Karpas-422 (cell line): ENCODE measurements around the gene RBKS. TPM values are rescaled to one million over a fixed set of nuclear protein-coding genes. Genes with fewer than 3 reads are reported as not detected.

ENCODE experiments used
- DNase-seq: peaks from one replicate; pipeline ENCODE4 v3.0.0-alpha.2; 2015
- H2AFZ ChIP-seq: fragments of 200-600 bp; sonication (generic); 2 replicates; pipeline ENCODE4 v1.6.1; 2014; ENCODE audit warnings: antibody characterized with exemption, low read length, mixed read lengths
- H3K27ac ChIP-seq: fragments of 200-600 bp; sonication (generic); 2 replicates; pipeline ENCODE4 v1.5.1; 2014; ENCODE audit warnings: mild to moderate bottlenecking, low read length, moderate library complexity
- H3K27me3 ChIP-seq: fragments of 200-600 bp; sonication (generic); 2 replicates; pipeline ENCODE4 v1.6.1; 2014; ENCODE audit warnings: low read length, mixed read lengths
- H3K36me3 ChIP-seq: fragments of 200-600 bp; sonication (generic); 2 replicates; pipeline ENCODE4 v1.6.1; 2014; ENCODE audit warnings: low read length, mixed read lengths; ENCODE audit not compliant: insufficient read depth
- H3K4me1 ChIP-seq: fragments of 200-600 bp; sonication (generic); 2 replicates; pipeline ENCODE4 v1.6.1; 2014; ENCODE audit warnings: mild to moderate bottlenecking, low read length, mixed read lengths
- H3K4me2 ChIP-seq: fragments of 200-600 bp; sonication (generic); 2 replicates; pipeline ENCODE4 v1.6.1; 2014; ENCODE audit warnings: low read length, low read depth, mild to moderate bottlenecking; ENCODE audit not compliant: poor library complexity, severe bottlenecking
- H3K4me3 ChIP-seq: fragments of 200-600 bp; sonication (generic); 2 replicates; pipeline ENCODE4 v1.5.1; 2014; ENCODE audit warnings: mild to moderate bottlenecking, antibody characterized with exemption, low read length, mixed read lengths
- H3K79me2 ChIP-seq: fragments of 200-600 bp; sonication (generic); 2 replicates; pipeline ENCODE4 v1.6.1; 2014; ENCODE audit warnings: mild to moderate bottlenecking, low read length, mixed read lengths
- H3K9ac ChIP-seq: fragments of 200-600 bp; sonication (generic); 2 replicates; pipeline ENCODE4 v1.6.0; 2014; ENCODE audit warnings: low read length
- H3K9me2 ChIP-seq: fragments of 200-600 bp; sonication (generic), shearing (Covaris generic); replicated peaks from 2 replicates; pipeline ENCODE4 v1.6.0; 2014; ENCODE audit warnings: mild to moderate bottlenecking, low read length, moderate library complexity; ENCODE audit not compliant: insufficient read depth
- H3K9me3 ChIP-seq: fragments of 300-700, 200-600 bp; sonication (generic); 2 replicates; pipeline ENCODE4 v1.6.1; 2014; ENCODE audit warnings: low read length, mixed read lengths
- H4K20me1 ChIP-seq: fragments of 200-600 bp; sonication (generic); 2 replicates; pipeline ENCODE4 v1.6.1; 2014; ENCODE audit warnings: mild to moderate bottlenecking, antibody characterized with exemption, low read length, low read depth; ENCODE audit not compliant: insufficient read depth
- total RNA-seq: library from RNA; depleted of rRNA; stranded (reverse); fragments of >200 nt; shearing (Covaris generic); gene quantifications from 2 replicates; pipeline ENCODE4 v1.2.3, GENCODE V29; 2014; ENCODE audit warnings: low replicate concordance

The RBKS gene
- total RNA-seq, 1 experiment from 2014 or later = 1.6 TPM

GRCh38 chr2:27790796-27791195 is 99.4 kb downstream of the RBKS start:
- Histone ChIP-seq H3K36me3 (no peaks in the 10 kb centered on the region), H3K9ac (no peak overlapping the region), H3K4me2 (no peak overlapping the region), H2AFZ (no peak overlapping the region), H3K4me3 (no peak overlapping the region), H3K27ac (no peak overlapping the region), H3K9me3 (no peaks in the 10 kb centered on the region), H3K9me2 (no peaks in the 10 kb centered on the region), H3K79me2 (no peaks in the 10 kb centered on the region), H4K20me1 (no peaks in the 10 kb centered on the region), H3K4me1 (no peaks in the 10 kb centered on the region), H3K27me3 (no peaks in the 10 kb centered on the region)
- DNase-seq = no peak

DNA sequence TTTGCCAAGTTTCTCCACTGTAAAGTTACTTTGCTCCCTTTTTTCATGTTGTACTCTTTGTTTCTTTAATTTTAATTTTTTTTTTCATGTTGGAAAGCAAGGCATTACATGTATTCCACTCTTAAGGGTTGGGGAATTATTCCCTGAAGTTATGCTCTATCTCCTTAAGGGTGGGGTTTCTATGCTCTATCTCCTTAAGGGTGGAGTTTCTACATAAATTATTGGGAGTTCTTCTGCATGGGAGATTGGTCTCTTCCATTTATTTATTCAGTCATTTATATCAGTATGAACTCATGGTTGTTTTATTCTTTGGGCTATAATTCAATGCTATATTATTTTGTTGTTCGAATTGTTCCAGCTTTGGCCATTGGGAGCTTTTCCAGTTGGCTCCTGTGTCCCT is 107.5 kb downstream of the RBKS start:
- Histone ChIP-seq H3K4me3 (no peak overlapping the region), H3K9ac (no peak overlapping the region), H2AFZ (no peak overlapping the region), H3K4me1 (no peaks in the 10 kb centered on the region), H3K9me3 (no peaks in the 10 kb centered on the region), H3K27ac (no peak overlapping the region), H3K4me2 (no peak overlapping the region), H3K36me3 (peaks cover 11% of the 10 kb centered on the region; the same call in 1 of the 2 replicates), H4K20me1 (peaks cover under 1% of the 10 kb centered on the region; the same call in 1 of the 2 replicates), H3K27me3 (no peaks in the 10 kb centered on the region), H3K9me2 (no peaks in the 10 kb centered on the region), H3K79me2 (peaks cover 13% of the 10 kb centered on the region)
- DNase-seq = no peak

DNA sequence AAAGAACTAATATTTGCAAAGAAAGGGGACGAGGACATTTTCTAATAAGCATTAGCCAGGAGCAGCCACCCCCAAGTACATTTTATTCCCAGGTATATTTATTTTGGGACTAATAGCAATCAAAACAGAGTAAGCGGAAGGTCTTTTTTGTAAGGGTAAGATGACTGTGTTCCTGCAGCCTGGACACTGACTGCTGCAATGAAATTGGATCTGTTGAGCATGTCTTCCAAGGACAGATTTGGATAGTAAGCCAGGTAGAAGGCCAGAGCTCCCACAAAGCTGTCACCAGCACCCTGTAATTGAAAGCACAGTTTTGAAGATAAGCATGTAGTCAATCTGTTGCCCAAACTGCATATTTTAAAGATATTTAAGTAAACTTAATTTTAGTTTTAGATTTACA is 108.7 kb downstream of the RBKS start:
- Histone ChIP-seq H3K4me1 (no peaks in the 10 kb centered on the region), H3K4me3 (no peak overlapping the region), H3K9me3 (no peaks in the 10 kb centered on the region), H3K27me3 (no peaks in the 10 kb centered on the region), H3K79me2 (peaks cover 23% of the 10 kb centered on the region), H2AFZ (no peak overlapping the region), H3K9me2 (no peaks in the 10 kb centered on the region), H3K36me3 (peaks cover 16% of the 10 kb centered on the region; the same call in 1 of the 2 replicates), H3K27ac (no peak overlapping the region), H3K9ac (no peak overlapping the region), H3K4me2 (no peak overlapping the region), H4K20me1 (peaks cover 4% of the 10 kb centered on the region)
- DNase-seq = no peak

- Histone ChIP-seq H3K79me2 (peaks cover 40% of the 10 kb centered on the region), H3K27ac (no peak overlapping the region), H3K36me3 (peaks cover 25% of the 10 kb centered on the region), H3K27me3 (no peaks in the 10 kb centered on the region), H3K4me2 (no peak overlapping the region), H3K9me3 (no peaks in the 10 kb centered on the region), H3K9me2 (no peaks in the 10 kb centered on the region), H3K4me1 (no peaks in the 10 kb centered on the region), H4K20me1 (peaks cover 7% of the 10 kb centered on the region), H2AFZ (no peak overlapping the region), H3K9ac (no peak overlapping the region), H3K4me3 (no peak overlapping the region)
- DNase-seq = no peak
These were observed 110.7 kb downstream of the RBKS start for GRCh38 chr2:27779417-27780055.

- no peaks in the 10 kb centered on the region for H3K27me3 ChIP-seq
- H3K4me2 ChIP-seq = no peak overlapping the region
- DNase-seq = no peak
- H3K9ac ChIP-seq = no peak overlapping the region
- no peak overlapping the region for H3K27ac ChIP-seq
- peaks cover 14% of the 10 kb centered on the region for H3K4me1 ChIP-seq
- peaks cover 32% of the 10 kb centered on the region for H3K36me3 ChIP-seq
- no peak overlapping the region for H3K4me3 ChIP-seq
- H3K9me2 ChIP-seq = no peaks in the 10 kb centered on the region
- H2AFZ ChIP-seq = no peak overlapping the region
- H3K9me3 ChIP-seq = no peaks in the 10 kb centered on the region
- H3K79me2 ChIP-seq = peaks cover 68% of the 10 kb centered on the region
- H4K20me1 ChIP-seq = peaks cover 11% of the 10 kb centered on the region
These were observed 113.5 kb downstream of the RBKS start for GRCh38 chr2:27776696-27777095.

DNA sequence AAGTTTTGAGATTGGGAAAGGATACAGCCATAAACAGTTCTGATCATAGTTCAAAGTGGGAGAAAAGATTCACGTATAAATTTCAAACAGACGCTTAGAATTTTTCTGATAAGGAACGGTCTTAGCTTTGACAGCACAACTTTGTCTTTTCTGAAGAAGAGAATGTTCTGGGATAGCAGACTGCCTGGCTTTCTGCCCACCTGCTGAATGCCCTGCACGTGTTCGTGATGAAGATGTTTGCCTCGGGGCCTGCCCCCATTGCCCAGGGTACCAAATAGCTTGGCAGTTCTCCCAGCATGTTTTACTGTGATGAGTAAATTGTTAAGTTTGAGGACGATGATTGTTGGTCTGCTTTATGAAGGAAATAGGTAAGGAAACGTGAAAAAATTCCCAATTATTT is 114.1 kb downstream of the RBKS start:
- Histone ChIP-seq H3K27ac (no peak overlapping the region), H3K4me3 (no peak overlapping the region), H2AFZ (no peak overlapping the region), H3K9me2 (no peaks in the 10 kb centered on the region), H3K27me3 (no peaks in the 10 kb centered on the region), H3K36me3 (peaks cover 32% of the 10 kb centered on the region), H3K4me2 (no peak overlapping the region), H3K9ac (no peak overlapping the region), H3K79me2 (peaks cover 70% of the 10 kb centered on the region), H4K20me1 (peaks cover 11% of the 10 kb centered on the region), H3K9me3 (no peaks in the 10 kb centered on the region), H3K4me1 (peaks cover 15% of the 10 kb centered on the region)
- no peak for DNase-seq

GRCh38 chr2:27773959-27774358 is 116.2 kb downstream of the RBKS start:
- peaks cover 68% of the 10 kb centered on the region for H3K79me2 ChIP-seq
- no peak overlapping the region for H3K4me3 ChIP-seq
- no peak overlapping the region for H3K4me2 ChIP-seq
- no peaks in the 10 kb centered on the region for H3K27me3 ChIP-seq
- no peaks in the 10 kb centered on the region for H3K9me2 ChIP-seq
- peaks cover 19% of the 10 kb centered on the region for H3K4me1 ChIP-seq
- no peak overlapping the region for H2AFZ ChIP-seq
- no peak overlapping the region for H3K27ac ChIP-seq
- no peak overlapping the region for H3K9ac ChIP-seq
- H4K20me1 ChIP-seq = peaks cover 11% of the 10 kb centered on the region
- no peak for DNase-seq
- H3K36me3 ChIP-seq = peaks cover 23% of the 10 kb centered on the region
- H3K9me3 ChIP-seq = no peaks in the 10 kb centered on the region

- Histone ChIP-seq H3K4me2 (peak overlapping the region; percentile 96), H3K79me2 (peaks cover 58% of the 10 kb centered on the region), H3K9me3 (no peaks in the 10 kb centered on the region), H3K4me3 (peak overlapping the region; percentile 81), H2AFZ (no peak overlapping the region), H3K9ac (peak overlapping the region; percentile 81), H3K36me3 (peaks cover 21% of the 10 kb centered on the region), H3K27ac (no peak overlapping the region), H3K27me3 (no peaks in the 10 kb centered on the region), H3K4me1 (peaks cover 19% of the 10 kb centered on the region), H3K9me2 (no peaks in the 10 kb centered on the region), H4K20me1 (peaks cover 11% of the 10 kb centered on the region; the same call in 1 of the 2 replicates)
- DNase-seq = no peak
These were observed 117.4 kb downstream of the RBKS start for GRCh38 chr2:27772804-27773203.
